Measurements from ENCODE around the gene CXCL13. TPM values are rescaled to one million over a fixed set of nuclear protein-coding genes. Genes with fewer than 3 reads are reported as not detected.
"Not testable (repeated sequence)": the region's sequence is repeated elsewhere in the genome, so short reads cannot be mapped to it uniquely, and the experiment has no call there.

Gene CXCL13
- total RNA-seq, 1 donor from 2014 or later = not detected

- no peak for DNase-seq (ENCODE audit: low read depth)
These were observed 3.9 kb upstream of the CXCL13 start for GRCh38 chr4:77601614-77602187.

GRCh38 chr4:77613267-77613666 is 7.6 kb downstream of the CXCL13 start:
- no peak for DNase-seq (ENCODE audit: low read depth)

GRCh38 chr4:77615153-77615552 is 9.5 kb downstream of the CXCL13 start:
- no peak for DNase-seq (ENCODE audit: low read depth)

GRCh38 chr4:77617203-77617602 is 11.6 kb downstream of the CXCL13 start:
- DNase-seq (ENCODE audit: low read depth) = peak; percentile 72

- peak; percentile 76 for DNase-seq (ENCODE audit: low read depth)
These were observed 13.0 kb downstream of the CXCL13 start for GRCh38 chr4:77618383-77619241.

- no peak for DNase-seq (ENCODE audit: low read depth)
These were observed 13.8 kb downstream of the CXCL13 start for GRCh38 chr4:77619408-77619807.

- no peak for DNase-seq (ENCODE audit: low read depth)
These were observed 15.6 kb downstream of the CXCL13 start for GRCh38 chr4:77621254-77621653.

GRCh38 chr4:77623091-77623490 is 17.5 kb downstream of the CXCL13 start:
- DNase-seq (ENCODE audit: low read depth) = no peak

- DNase-seq (ENCODE audit: low read depth) = no peak
These were observed 18.6 kb downstream of the CXCL13 start for GRCh38 chr4:77624213-77624612.

- no peak for DNase-seq (ENCODE audit: low read depth)
These were observed 19.9 kb downstream of the CXCL13 start for GRCh38 chr4:77625485-77625884.

- no peak for DNase-seq (ENCODE audit: low read depth)
These were observed 24.3 kb downstream of the CXCL13 start for GRCh38 chr4:77629885-77630284.

GRCh38 chr4:77631276-77631675 is 25.7 kb downstream of the CXCL13 start:
- no peak for DNase-seq (ENCODE audit: low read depth)

GRCh38 chr4:77634132-77634785 is 28.6 kb downstream of the CXCL13 start:
- DNase-seq (ENCODE audit: low read depth) = no peak

GRCh38 chr4:77635246-77635645 is 29.6 kb downstream of the CXCL13 start:
- DNase-seq (ENCODE audit: low read depth) = no peak

- no peak for DNase-seq (ENCODE audit: low read depth)
These were observed 30.3 kb downstream of the CXCL13 start for GRCh38 chr4:77635876-77636275.

- peak; percentile 32 for DNase-seq (ENCODE audit: low read depth)
These were observed 31.3 kb downstream of the CXCL13 start for GRCh38 chr4:77636902-77637301.

- DNase-seq (ENCODE audit: low read depth) = not testable (repeated sequence)
These were observed 38.4 kb downstream of the CXCL13 start for GRCh38 chr4:77644069-77644468.

GRCh38 chr4:77650787-77651186 is 45.2 kb downstream of the CXCL13 start:
- DNase-seq (ENCODE audit: low read depth) = no peak

- DNase-seq (ENCODE audit: low read depth) = no peak
These were observed 46.2 kb downstream of the CXCL13 start for GRCh38 chr4:77651820-77652219.

GRCh38 chr4:77652237-77652897 is 46.7 kb downstream of the CXCL13 start:
- peak; percentile 27 for DNase-seq (ENCODE audit: low read depth)

GRCh38 chr4:77653162-77653758 is 47.6 kb downstream of the CXCL13 start:
- no peak for DNase-seq (ENCODE audit: low read depth)

GRCh38 chr4:77660318-77660717 is 54.7 kb downstream of the CXCL13 start:
- DNase-seq (ENCODE audit: low read depth) = not testable (repeated sequence)

Measured in renal cortical epithelial cell (primary cell).